Measurements from ENCODE around the gene HSFX1.
"Not testable (repeated sequence)": the region's sequence is repeated elsewhere in the genome, so short reads cannot be mapped to it uniquely, and the experiment has no call there.

The HSFX1 gene

GRCh38 chrX:149762696-149763614 is 10.9 kb upstream of the HSFX1 start:
- DNase-seq (ENCODE audit: low read depth): no peak
- H3K4me3 ChIP-seq (ENCODE audit: low read length): no peak overlapping the region
- no peak for TF ChIP-seq CTCF (conservative IDR thresholded peaks at IDR 0.05; ENCODE audit: low read length)

- not testable (repeated sequence) for DNase-seq (ENCODE audit: low read depth); H3K4me3 ChIP-seq (ENCODE audit: low read length)
Observed at GRCh38 chrX:149770344-149770743, 3.5 kb upstream of the HSFX1 start.

GRCh38 chrX:149773026-149773425 is 842 bp upstream of the HSFX1 start:
- DNase-seq (ENCODE audit: low read depth); H3K4me3 ChIP-seq (ENCODE audit: low read length): not testable (repeated sequence)

- not testable (repeated sequence) for H3K4me3 ChIP-seq (ENCODE audit: low read length); DNase-seq (ENCODE audit: low read depth)
Observed at GRCh38 chrX:149777999-149778398, 4.1 kb downstream of the HSFX1 start.

- not testable (repeated sequence) for DNase-seq (ENCODE audit: low read depth); H3K4me3 ChIP-seq (ENCODE audit: low read length)
Observed at GRCh38 chrX:149781727-149782126, 7.9 kb downstream of the HSFX1 start, which contains the start of gene MAGEA9. Gene MAGEA9, plus strand, starts transcription at chrX:149781930. Its CDS starts 4,281 bp downstream, at chrX:149786211.

GRCh38 chrX:149795531-149795930 is 21.7 kb downstream of the HSFX1 start:
- H3K4me3 ChIP-seq (ENCODE audit: low read length); DNase-seq (ENCODE audit: low read depth): not testable (repeated sequence)

- H3K4me3 ChIP-seq (ENCODE audit: low read length): no peak overlapping the region
- no peak for TF ChIP-seq CTCF (conservative IDR thresholded peaks at IDR 0.05; ENCODE audit: low read length)
- no peak for DNase-seq (ENCODE audit: low read depth)
Observed at GRCh38 chrX:149799095-149799714, 25.3 kb downstream of the HSFX1 start.

GRCh38 chrX:149799938-149800337 is 26.1 kb downstream of the HSFX1 start:
- TF ChIP-seq CTCF (conservative IDR thresholded peaks at IDR 0.05; ENCODE audit: low read length): no peak
- DNase-seq (ENCODE audit: low read depth): no peak
- no peak overlapping the region for H3K4me3 ChIP-seq (ENCODE audit: low read length)

GRCh38 chrX:149803458-149804062 is 29.7 kb downstream of the HSFX1 start:
- no peak for TF ChIP-seq CTCF (conservative IDR thresholded peaks at IDR 0.05; ENCODE audit: low read length)
- no peak overlapping the region for H3K4me3 ChIP-seq (ENCODE audit: low read length)
- no peak for DNase-seq (ENCODE audit: low read depth)

Data from AG10803 (cell line).